HG03175 (cell line): Measurements from ENCODE around the gene CCDC188.

Source experiments
- ATAC-seq: cut with Tn5 transposase; IDR thresholded peaks from one replicate; pipeline ENCODE4 v1.9.1; 2021; ENCODE audit warnings: mild to moderate bottlenecking, moderate library complexity; ENCODE audit not compliant: unreplicated experiment

Gene CCDC188

GRCh38 chr22:20108757-20109230 lies 42.1 kb downstream of the CCDC188 start:
- ATAC-seq, result no peak

GRCh38 chr22:20107951-20108756 lies 42.7 kb downstream of the CCDC188 start:
- ATAC-seq, result no peak

DNA sequence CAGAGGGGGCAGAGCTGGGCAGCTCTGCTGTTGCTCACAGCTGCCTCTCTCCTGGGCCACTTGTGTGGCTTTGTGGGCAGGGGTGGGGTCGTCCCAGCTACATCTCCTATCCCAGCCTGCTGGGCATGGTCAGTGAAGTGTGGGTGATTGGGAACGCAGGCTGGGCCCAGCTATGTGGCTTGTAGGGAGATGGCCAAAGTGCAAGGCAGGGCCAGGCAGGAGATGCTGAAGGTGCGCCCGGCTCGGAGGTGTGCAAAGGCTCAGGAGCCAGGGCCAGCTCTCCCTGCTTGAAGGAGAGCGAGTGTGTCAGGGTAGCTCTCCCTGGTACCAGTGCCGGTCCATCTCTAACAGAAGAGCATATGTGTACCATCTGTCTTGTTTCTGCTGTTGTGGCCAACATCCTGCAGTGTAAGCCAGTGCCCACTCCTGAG lies 43.4 kb downstream of the CCDC188 start:
- ATAC-seq, result no peak

- ATAC-seq, result no peak
Observed at GRCh38 chr22:20106849-20107237, 44.0 kb downstream of the CCDC188 start.

DNA sequence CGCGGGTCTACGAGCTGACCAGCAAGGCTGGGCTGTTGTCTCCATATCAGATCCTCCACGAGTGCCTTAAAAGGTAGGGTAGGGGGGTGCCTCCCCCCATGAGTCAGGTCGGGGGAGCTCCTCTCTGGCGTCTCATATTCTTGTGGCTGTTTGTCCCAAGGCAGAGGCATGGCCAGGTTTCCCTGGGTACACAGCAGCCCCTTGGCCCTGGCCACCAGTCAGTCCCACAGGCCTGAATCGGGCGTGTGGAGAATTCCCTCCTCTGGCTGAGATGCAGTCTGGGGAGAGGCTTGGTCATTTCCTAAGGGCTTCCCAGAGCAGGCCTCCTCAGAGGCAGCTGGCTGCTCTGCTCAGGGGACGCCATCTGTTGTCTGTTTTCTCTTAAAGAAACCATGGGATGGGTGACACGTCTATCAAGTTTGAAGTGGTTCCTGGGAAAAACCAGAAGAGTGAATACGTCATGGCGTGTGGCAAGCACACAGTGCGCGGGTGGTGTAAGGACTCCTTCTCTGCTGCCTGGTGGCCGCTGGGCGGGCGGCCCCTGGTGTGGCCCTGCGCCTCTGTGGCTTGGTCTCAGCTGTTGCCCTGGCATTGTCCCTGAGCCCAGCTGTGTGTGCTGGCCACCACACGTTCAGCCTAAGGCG lies 44.5 kb downstream of the CCDC188 start:
- ATAC-seq, result no peak

- ATAC-seq, result no peak
Observed at GRCh38 chr22:20105456-20106204, 45.2 kb downstream of the CCDC188 start.

DNA sequence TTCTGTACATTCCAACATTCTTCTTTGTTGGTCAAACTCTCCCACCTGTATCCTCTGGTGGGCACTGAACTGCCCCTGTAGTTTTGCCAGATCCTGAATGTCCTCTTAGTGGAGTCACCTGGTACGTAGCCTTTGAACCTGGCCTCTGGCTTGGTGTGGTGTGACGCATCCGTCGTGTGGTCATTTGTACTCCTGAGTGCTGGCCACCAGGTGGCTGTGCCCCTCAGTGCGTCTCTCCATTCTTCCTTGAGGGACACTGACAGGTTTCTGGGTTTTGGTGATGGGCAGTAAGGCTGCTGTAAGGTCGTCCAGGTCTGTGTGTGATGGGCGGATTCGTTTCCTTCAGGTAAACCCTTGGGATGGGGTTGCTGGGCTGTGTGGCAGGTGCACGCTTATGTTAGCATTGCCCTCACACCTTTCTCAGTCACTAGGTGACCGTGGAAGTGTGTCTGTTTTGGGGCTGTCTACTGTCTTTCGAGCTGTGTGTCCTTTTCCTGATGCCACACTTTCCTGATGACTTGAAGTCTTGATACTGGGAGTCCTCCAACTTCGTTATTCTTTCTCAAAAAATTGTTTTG lies 48.6 kb downstream of the CCDC188 start:
- ATAC-seq, result no peak

DNA sequence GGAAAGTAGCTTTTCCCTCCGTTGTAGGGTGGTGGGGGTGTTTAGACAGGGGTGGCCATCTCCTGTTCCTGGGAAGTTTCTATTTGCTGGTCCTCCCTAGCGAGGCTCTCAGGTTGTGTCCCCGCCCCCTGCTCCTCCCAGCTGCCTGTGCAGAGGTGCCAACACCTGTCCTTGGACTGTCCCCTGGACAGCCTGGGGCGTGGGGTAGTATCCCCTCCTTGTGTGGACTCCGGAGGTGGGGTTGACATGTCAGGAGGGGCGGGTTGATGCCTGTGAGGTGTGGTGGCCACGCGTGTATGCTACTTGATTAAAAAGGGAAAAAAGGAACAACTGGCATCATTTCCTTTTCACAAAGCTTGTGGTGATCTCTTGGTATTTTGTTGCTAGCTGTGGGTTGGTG lies 49.2 kb downstream of the CCDC188 start:
- no peak for ATAC-seq

- ATAC-seq, result no peak
Observed at GRCh38 chr22:20099099-20099711, 51.6 kb downstream of the CCDC188 start.
